Stimulated activated CD8-positive, alpha-beta memory T cell treated with anti-CD3 and anti-CD28 coated beads, Interleukin-12 subunit alpha, Interleukin-12 subunit beta, amount 100 ng/mL, for 1 hour (primary cell): ENCODE data around the gene RETN.
"Not testable (repeated sequence)": the region's sequence is repeated elsewhere in the genome, so short reads cannot be mapped to it uniquely, and the experiment has no call there.

Experiments
- DNase-seq: peaks from one replicate; pipeline ENCODE4 v3.0.0-alpha.2; 2020; ENCODE audit warnings: low read depth

Gene RETN

DNA sequence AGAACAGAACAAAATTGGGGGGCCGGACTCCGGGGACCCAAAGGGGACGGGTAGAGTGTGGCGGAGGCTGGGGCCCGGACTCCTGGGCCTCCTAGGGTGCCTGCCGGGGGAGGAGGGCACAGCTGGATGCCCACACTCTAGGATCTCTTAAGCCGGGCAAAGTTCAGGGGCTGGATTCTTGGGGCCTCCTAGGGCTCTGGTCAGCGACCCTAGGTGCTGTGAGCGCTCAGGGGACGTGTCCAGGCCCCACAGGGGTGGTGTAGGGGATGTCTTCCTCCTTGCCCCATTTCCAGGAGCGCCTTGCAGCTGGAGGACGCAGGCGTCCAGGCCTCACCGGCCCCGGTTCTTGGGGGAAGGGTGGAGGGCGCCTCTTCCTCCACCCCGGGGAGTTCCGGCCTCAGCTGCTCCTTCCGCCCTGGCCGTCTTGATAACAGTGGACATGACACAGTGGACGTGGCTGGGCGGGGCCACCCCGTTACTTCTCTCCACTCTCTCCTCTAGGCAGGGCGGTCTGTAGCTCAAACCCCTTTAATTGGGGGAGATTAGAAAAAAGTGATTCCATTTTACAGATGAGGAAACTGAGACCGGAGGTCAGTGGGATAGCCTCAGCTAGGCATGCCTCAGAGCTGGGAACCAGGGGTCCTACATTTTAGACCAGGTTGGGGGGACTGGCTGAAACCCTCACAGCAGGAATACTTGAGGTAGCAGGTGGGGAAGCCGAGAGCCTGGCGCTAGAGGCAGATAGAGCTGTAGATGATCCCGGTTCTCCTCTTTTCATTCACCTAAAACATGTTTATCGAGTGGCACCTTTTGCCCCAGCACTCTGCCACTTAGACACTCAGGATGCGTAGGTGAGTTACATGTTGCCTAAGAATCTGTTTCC is 31.2 kb upstream of the RETN start:
- no peak for DNase-seq

DNA sequence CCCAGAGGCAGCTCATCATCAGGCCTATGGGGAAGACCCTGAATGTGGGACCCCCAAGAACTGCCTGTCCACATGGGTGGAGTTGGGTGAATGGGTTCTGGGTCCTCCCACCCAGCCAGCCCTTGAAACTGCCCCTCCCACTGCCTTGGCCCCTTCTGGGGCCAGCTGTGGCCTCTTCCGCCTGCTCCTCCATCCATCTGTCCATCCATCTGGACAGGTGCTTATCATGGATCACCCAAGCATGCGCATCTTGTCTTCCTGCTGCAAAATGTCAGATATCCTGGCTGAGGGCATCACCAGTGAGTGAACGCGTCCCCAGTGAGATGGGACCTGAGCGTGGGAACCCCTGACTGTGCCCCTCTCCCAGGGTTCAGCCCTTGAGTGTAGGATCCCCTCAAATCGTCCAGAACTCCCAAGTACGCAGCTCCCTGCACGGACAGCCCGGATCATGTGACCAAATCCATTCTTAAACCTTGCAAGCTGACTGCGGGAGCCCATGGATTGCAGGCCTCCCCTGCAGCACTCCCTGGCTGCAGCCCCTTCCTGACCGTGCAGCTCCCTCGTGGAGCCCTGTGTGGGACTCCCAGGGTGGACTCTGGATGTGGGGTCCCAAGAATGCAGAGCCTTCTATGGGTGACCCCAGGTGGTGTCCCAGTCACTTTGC is 29.9 kb upstream of the RETN start:
- DNase-seq, result no peak

GRCh38 chr19:7639863-7640348 is 28.9 kb upstream of the RETN start:
- no peak for DNase-seq

- no peak for DNase-seq
Observed at GRCh38 chr19:7640803-7641202, 28.0 kb upstream of the RETN start.

DNA sequence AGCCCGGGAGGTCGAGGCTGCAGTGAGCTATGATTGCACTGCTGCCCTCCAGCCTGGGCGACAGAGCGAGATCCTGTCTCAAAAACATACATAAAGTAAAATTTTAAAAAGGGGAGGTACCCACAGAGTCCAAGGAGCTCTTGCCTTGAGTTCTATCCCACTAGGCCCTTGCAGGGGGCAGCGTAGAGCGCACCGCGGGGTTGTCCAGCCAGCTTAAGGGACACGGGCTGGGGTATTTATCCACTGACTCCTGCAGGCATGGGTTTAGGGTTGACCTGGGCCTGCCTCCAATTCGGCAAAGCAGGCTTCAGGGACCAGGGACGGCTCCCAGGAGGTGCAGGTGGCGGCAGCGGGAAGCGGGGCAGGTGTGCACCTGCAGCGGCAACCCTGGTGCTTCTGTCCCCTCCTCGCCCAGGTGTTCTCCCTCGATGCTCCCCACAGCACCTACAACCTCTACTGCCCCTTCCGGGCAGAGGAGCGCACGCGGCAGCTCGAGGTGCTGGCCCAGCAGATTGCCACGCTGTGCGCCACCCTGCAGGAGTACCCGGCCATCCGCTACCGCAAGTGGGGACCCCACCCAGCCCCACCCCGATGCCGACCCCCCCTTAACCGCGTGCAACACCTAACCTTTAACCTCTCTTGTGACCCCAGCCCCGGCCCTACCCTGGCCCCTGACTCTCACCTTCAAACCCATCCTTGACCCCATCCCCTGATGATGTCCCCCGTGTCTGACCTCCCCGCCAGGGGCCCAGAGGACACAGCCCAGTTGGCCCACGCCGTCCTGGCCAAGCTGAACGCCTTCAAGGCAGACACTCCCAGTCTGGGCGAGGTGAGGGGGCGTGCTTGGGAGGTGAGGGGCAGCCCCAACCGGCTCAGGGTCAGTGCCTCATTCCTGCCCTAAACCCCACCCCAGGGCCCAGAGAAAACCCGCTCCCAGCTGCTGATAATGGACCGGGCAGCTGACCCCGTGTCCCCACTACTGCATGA is 27.3 kb upstream of the RETN start:
- no peak for DNase-seq

DNA sequence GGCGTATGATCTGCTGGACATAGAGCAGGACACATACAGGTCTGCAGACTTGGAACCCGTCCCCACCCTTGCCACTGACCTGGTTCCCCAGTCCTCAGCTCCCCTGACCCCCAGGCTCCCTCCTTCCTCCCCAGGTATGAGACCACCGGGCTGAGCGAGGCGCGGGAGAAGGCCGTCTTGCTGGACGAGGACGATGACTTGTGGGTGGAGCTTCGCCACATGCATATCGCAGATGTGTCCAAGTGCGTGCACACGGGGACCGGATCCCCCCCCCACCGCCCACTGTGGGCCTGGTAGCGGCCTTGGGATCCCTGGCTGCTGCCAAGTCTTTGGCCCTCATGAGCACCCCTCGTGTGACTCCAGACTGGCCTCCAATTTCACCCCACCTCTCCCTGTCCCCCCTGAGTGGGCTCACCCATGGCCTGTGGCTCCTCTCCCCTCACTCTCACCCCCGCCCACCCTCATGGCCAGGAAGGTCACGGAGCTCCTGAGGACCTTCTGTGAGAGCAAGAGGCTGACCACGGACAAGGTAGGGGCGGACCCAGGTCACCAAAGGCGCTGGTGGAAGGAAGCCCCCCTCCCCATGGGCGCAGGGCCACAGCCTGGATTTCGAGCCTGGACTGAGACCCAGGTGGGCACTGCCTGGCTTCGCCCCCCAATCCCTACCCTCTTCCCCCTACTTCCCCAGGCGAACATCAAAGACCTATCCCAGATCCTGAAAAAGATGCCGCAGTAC is 26.4 kb upstream of the RETN start:
- no peak for DNase-seq

DNA sequence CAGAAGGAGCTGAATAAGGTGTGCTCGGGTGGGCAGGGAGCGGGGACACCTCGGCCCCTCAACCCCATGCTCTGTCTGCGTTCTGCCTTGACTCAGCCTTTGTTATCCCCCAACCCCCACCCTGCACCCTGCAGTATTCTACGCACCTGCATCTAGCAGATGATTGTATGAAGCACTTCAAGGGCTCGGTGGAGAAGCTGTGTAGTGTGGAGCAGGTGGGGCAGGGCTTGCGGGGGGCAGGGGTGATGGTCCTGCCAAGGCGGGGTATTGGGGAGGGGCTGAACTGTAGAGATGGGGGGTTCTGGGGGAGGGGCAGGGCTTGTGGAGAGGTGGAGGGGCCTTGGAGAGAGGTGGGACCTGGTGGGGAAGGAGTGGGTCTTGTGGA is 25.8 kb upstream of the RETN start:
- DNase-seq, result no peak

DNA sequence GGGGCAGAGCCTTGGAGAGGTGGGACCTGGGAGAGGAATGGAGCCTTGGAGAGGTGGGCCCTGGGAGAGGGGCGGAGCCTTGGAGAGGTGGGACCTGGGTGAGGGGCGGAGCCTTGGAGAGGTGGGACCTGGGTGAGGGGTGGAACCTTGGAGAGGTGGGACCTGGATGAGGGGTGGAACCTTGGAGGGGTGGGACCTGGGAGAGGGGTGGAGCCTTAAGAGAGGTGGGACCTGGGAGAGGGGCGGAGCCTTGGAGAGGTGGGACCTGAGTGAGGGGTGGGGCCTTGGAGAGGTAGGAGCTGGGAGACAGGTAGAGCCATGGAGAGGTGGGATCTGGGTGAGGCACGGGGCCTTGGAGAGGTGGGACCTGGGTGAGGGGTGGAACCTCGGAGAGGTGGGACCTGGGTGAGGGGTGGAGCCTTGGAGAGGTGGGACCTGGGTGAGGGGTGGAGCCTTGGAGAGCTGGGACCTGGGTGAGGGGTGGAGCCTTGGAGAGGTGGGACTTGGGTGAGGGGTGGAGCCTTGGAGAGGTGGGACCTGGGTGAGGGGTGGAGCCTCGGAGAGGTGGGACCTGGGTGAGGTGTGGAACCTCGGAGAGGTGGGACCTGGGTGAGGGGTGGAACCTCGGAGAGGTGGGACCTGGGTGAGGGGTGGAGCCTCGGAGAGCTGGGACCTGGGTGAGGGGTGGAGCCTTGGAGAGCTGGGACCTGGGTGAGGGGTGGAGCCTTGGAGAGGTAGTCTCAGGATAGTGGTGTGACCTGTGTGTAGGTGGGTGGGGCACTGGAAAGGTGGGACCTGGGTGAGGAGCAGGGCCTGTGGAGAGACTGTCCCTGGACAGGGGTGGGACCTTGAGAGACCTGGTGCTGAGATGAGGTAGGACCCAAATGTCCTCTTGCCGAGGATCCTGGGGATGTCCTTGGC is 25.0 kb upstream of the RETN start:
- not testable (repeated sequence) for DNase-seq

- no peak for DNase-seq
Observed at GRCh38 chr19:7644550-7644877, 24.3 kb upstream of the RETN start.

GRCh38 chr19:7645163-7645562 is 23.7 kb upstream of the RETN start:
- no peak for DNase-seq

GRCh38 chr19:7645656-7646425 is 23.0 kb upstream of the RETN start:
- no peak for DNase-seq

DNA sequence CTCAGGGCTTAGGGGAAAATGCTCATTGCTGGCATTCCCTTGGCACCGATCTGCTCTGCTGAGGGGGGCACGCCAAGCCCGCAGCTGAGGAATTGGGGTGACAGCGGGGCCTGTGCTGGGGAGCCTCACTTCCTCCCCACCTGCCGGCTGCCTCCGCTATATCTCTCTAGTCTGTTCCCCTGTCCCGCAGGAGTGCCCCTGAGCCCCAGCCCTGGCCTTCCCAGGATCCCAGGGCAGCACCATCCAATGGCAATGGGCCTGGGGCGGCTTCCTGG is 22.5 kb upstream of the RETN start:
- DNase-seq, result no peak

GRCh38 chr19:7647156-7647555 is 21.7 kb upstream of the RETN start:
- DNase-seq, result no peak

DNA sequence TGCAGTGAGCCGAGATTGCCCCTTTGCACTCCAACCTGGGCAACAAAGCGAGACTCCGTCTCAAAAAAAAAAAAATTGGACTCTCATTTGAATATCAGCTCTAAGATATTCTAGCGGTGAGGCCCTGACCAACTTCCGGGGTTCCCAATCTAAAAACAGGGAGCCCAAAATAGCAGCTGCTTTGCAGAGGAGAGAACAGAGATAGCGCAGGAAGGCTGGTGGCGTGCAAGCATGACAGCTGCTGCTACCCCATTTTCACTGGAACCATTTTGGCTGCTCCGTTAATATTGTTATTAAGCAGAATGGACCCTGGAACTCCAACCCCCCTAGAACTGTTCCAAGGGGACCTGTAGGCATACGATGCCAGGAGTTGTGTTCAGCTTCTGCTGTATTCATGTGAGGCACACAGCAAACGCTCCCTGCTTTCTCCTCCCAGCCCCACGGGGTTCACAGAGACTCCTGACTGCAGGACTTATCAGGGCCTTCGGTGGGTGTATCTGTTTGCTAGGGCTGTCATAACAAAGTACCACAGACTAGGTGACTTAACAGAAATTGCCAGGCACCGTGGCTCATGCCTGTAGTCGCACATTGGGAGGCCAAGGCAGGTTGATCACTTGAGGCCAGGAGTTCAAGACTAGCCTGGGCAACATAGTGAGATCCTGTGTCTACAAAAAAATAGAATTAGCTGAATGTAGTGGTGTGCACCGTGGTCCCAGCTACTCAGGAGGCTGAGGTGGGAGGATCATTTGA is 20.4 kb upstream of the RETN start:
- no peak for DNase-seq

- DNase-seq, result no peak
Observed at GRCh38 chr19:7650148-7650547, 18.7 kb upstream of the RETN start.

DNA sequence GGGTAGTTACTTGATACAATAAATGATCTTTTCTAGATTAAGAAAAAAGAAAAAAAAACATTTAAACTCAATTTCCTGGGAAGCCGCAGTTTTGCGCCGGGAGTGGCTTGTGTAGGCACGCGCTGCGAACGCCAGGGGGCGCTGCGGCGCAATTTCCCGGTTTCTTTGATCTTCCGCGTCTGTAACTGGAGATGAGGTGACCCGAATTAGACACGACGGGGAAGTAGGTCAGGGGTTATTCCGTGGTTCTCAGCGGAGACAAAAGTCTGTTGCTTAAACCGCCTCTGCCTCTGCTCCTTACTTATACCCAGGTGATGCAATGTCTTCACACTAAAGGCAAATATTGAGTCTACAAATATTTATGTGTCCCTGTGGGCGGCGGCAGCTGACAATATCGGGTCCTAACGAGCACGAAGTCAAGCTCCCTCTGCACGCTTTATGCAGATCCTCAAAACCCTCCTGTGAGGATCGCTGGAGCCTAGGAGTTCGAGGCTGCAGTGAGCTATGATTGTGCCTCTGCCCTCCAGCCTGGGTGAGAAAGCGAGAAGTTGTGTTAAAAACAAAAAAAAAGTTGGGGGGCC is 16.7 kb upstream of the RETN start:
- peak; percentile 86 for DNase-seq

DNA sequence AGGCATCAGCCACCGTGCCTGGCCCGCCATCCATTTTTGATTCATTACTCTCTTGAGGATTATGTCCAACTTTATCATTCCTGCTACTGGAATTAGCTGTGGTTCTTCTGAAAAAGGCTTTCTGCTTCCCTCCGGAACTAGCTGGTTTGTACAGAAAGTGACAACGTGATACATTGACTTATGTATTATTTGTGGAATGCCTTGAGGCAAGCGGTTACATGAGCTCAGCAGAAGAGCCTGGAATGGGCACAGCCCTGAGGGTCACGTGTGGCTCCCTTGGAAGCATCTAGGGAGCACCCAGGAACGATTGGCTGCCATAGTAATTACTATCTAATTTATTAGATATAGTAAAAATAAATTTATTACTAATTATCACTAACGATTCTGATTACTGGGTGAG is 14.4 kb upstream of the RETN start:
- DNase-seq, result no peak

DNA sequence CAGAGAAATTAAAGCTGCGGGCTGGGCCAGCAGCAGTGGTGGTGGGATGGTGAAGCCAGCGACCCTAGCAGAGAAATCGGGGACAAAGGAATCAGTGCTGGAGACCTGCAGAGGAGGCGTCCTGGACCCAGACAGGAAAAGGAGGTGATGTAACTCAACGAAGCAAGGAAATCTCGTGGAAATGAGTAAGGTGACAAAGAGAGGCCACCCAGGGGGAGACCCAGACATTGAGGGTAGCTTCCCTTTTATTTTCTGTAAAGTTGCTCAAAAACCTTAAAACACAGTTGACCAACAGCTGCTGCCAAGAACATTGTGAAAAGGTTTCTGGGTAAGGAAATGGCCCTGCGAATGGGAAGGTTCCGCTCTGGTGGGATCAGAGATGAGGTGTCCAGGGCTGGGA is 13.3 kb upstream of the RETN start:
- no peak for DNase-seq

DNA sequence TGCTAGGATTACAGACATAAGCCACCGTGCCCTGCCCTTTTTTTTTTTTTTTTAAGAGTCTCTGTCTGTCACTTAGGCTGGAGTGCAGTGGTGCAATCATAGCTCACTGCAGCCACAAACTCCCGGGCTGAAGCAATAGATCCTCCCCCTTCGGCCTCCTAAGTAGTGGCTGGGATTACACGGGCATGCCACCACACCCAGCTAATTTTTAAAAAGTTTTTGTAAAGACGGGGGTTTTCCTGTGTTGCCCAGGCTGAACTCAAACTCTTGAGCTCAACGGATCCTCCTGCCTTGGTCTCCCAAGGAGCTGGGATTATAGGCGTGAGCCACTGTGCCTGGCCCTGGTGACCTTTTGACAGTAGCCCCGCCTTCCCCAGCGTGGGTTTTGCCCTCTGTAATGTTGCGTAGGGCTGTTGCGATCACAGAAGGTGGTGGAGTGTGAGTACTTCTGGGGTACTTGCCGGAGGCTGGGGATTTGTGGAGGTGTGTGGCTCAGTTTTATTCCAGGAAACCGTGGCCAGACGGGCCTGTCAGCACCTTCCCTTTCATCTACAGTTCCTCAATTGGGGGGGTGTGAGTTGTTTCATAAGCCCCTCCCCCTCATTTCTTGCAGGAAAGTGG is 11.6 kb upstream of the RETN start:
- no peak for DNase-seq
